ENCODE data around the gene PMPCA. TPM values are rescaled to one million over a fixed set of nuclear protein-coding genes. Genes with fewer than 3 reads are reported as not detected.
A peak's percentile ranks its signal among the peaks of the same experiment; 100 is the strongest.

Gene PMPCA
- total RNA-seq, 1 donor from 2014 or later, result 86.6 TPM

DNA sequence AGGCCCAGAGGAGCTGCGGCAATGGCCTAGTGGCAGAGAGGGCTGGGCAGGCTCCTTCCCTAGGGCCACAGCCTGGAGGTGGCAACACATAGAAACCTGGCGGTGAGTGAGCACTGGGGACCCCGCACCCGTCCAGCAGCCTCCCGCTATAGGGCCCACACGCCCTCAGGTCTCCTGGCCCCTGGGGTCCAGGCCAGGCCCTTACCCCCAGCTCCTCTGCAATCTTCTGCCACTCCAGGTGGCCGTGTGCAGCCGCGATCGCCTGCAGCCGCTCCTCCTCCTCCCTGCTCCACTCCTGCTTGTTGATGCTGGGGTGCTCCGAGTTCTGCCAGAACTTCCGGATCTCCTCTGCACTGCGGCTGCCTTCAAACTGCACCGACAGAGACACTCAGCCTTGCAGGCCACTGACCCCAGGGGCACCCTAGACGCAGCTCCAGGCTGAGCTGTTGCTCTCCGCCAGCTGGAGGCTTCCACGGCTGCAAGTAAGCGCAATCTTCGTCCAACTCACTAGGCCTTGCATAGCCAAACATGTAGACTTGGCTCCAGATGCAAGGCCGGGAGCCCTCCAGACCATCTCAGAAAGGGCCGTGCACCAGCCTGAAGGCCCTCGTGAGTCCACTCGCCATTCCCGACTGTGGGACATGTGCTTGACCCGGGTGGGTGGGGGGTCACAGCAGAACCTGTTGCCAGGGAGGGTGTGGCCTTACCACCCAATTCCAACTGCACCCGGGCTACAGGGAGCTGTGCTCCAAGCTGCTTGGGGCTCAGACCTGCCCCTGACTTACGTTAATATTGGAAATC, 18.5 kb upstream of the PMPCA start:
- H3K27ac Mint-ChIP-seq (ENCODE audit: unreplicated experiment), result peak overlapping the region; percentile 20
- TF ChIP-seq, protein P1, sequence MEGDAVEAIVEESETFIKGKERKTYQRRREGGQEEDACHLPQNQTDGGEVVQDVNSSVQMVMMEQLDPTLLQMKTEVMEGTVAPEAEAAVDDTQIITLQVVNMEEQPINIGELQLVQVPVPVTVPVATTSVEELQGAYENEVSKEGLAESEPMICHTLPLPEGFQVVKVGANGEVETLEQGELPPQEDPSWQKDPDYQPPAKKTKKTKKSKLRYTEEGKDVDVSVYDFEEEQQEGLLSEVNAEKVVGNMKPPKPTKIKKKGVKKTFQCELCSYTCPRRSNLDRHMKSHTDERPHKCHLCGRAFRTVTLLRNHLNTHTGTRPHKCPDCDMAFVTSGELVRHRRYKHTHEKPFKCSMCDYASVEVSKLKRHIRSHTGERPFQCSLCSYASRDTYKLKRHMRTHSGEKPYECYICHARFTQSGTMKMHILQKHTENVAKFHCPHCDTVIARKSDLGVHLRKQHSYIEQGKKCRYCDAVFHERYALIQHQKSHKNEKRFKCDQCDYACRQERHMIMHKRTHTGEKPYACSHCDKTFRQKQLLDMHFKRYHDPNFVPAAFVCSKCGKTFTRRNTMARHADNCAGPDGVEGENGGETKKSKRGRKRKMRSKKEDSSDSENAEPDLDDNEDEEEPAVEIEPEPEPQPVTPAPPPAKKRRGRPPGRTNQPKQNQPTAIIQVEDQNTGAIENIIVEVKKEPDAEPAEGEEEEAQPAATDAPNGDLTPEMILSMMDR (conservative IDR thresholded peaks at IDR 0.05), result no peak
- no peaks in the 10 kb centered on the region for H3K4me1 Mint-ChIP-seq
- H3K36me3 Mint-ChIP-seq (ENCODE audit: low read depth), result peaks cover 10% of the 10 kb centered on the region
- H3K27me3 Mint-ChIP-seq (ENCODE audit: low read depth), result no peaks in the 10 kb centered on the region
- H3K9me3 Mint-ChIP-seq, result no peaks in the 10 kb centered on the region
- DNase-seq (ENCODE audit: low read depth, low spot score), result no peak
- no peak overlapping the region for H3K4me3 Mint-ChIP-seq

DNA sequence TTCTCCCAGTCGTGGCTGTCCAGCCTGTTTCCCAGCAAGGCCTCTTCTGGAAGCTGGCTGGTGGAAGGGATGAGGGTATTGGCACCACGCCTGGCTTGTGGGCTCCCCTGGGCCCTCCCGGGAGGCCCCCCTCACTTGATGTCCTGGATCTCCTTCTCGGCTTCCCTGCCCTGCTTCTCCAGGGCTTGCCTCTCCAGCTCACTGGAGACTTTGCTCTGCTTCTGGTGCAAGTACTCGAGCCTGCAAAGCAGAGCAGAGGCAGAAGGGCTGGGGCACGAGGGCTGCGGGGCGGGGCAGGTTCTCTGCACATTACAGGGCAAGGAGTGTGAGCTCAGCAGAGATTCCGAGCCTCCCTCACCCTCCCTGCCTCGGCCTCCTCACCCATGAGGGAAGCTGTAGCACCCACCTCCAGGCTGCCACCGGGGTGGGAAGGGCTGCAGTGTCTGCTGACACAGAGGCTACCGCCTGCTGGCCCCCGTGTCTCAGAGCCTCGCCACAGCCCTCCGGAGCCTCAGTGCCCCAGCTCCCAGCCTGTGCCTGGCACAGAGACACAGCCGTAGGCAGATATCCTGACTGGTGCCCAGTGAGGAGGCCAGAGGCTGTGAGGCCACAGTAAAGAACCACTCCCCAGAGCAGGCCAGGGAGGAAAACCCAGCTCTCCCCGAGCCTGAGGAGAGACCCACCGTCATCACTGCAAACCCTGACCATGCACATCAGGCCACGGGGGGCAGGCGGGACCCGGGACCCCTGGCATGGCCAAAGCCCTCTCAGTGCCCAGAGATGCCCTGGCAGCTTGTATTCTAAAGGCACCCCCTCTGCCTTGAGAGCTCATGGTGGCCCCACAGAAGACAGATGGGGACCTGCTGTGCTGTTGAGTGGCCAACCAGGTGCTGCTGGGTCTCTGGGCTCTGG, 17.7 kb upstream of the PMPCA start:
- Mint-ChIP-seq H3K36me3 (ENCODE audit: low read depth) (peaks cover 6% of the 10 kb centered on the region), H3K4me1 (no peaks in the 10 kb centered on the region)

DNA sequence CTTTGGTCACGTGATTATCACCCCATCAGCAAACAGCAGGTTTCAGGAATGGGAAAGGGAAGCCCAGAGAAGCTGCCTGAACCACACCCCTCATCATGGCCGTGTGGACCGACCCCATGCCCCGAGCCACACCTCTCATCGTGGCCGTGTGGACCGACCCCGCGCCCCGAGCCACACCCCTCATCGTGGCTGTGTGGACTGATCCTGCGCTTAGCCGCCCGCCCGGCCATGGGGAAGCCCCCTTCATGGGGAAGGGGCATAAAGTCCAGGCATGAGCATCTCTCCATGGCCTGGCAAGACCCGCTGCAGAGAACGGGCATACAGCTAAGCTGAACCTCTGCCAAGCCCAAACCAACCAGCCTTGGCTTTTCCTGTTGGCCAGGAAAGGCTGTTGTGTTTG, 16.9 kb upstream of the PMPCA start:
- no peak for DNase-seq (ENCODE audit: low read depth, low spot score)
- Mint-ChIP-seq H3K27me3 (ENCODE audit: low read depth) (no peaks in the 10 kb centered on the region), H3K27ac (ENCODE audit: unreplicated experiment) (no peak overlapping the region), H3K4me1 (no peaks in the 10 kb centered on the region), H3K4me3 (no peak overlapping the region), H3K9me3 (no peaks in the 10 kb centered on the region), H3K36me3 (ENCODE audit: low read depth) (peaks cover 6% of the 10 kb centered on the region)
- TF ChIP-seq, protein P1 (conservative IDR thresholded peaks at IDR 0.05), result no peak

More for the DNA sequence above, 17.7 kb upstream of the PMPCA start:
- H3K27me3 Mint-ChIP-seq (ENCODE audit: low read depth), result no peaks in the 10 kb centered on the region
- DNase-seq (ENCODE audit: low read depth, low spot score), result no peak
- no peak overlapping the region for H3K4me3 Mint-ChIP-seq
- H3K27ac Mint-ChIP-seq (ENCODE audit: unreplicated experiment), result no peak overlapping the region
- H3K9me3 Mint-ChIP-seq, result no peaks in the 10 kb centered on the region
- TF ChIP-seq, protein P1 (conservative IDR thresholded peaks at IDR 0.05), result no peak

DNA sequence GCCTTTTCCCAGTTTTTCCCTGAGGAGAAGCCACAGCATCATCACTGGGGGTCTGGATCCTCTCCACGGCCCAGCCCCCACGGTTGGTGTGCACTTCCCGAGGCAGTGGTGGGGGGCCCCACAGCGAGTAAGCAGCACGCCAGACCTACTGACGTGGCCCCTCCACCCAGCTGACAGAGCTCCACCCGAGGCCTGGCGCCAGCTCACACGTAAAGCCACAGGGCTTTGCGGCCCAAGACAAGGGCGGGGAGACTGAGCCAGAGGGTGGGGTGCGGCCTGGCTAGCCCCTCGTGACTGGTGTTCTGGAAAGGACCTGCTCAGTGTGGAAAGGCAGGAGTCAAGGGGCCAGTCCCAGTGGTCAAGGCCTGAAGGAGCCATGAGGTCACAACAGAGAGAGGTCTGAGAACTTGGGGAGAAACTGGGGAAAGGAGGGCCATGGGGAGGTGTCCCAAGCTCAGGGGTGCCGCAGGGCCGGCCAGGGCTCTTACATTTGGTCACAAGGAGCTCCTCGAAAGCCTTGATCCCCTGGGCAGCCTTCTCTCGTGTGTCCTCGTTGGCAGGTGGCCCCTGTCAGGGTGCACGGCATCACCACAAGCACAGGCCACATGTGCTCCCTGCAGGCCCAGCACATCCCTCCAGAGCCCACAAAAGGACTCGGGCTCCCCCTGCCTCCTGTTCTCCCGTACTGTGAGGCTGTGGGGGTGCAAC, 16.0 kb upstream of the PMPCA start:
- TF ChIP-seq, protein P1 (conservative IDR thresholded peaks at IDR 0.05), result no peak
- Mint-ChIP-seq H3K27me3 (ENCODE audit: low read depth) (no peaks in the 10 kb centered on the region), H3K27ac (ENCODE audit: unreplicated experiment) (no peak overlapping the region), H3K4me3 (no peak overlapping the region), H3K36me3 (ENCODE audit: low read depth) (peaks cover 6% of the 10 kb centered on the region), H3K9me3 (no peaks in the 10 kb centered on the region), H3K4me1 (peaks cover 8% of the 10 kb centered on the region)
- DNase-seq (ENCODE audit: low read depth, low spot score), result no peak

DNA sequence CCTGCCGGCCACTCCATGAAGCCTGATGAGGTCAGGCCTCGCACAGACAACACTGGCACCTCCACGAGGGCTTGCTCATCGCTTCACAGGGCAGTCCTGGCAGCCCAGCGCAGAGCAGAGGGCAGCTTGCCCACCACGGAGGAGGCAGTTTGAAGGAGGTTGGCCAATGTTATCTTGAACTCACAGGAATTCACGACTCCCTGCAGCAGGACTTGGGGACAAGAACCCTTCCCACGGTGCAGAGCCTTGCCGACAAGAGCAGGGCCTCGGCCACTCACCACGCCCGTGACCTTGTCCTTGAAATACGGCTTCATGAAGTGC, 15.5 kb upstream of the PMPCA start:
- peaks cover 8% of the 10 kb centered on the region for H3K4me1 Mint-ChIP-seq
- no peak overlapping the region for H3K27ac Mint-ChIP-seq (ENCODE audit: unreplicated experiment)
- H3K27me3 Mint-ChIP-seq (ENCODE audit: low read depth), result no peaks in the 10 kb centered on the region
- no peak overlapping the region for H3K4me3 Mint-ChIP-seq
- no peak for DNase-seq (ENCODE audit: low read depth, low spot score)
- no peaks in the 10 kb centered on the region for H3K9me3 Mint-ChIP-seq
- peaks cover 3% of the 10 kb centered on the region for H3K36me3 Mint-ChIP-seq (ENCODE audit: low read depth)
- TF ChIP-seq, protein P1 (conservative IDR thresholded peaks at IDR 0.05), result no peak

All from neural crest cell (in vitro differentiated cells).